ENCODE measurements around the gene PGLYRP2. TPM values are rescaled to one million over a fixed set of nuclear protein-coding genes. Genes with fewer than 3 reads are reported as not detected.
A peak's percentile ranks its signal among the peaks of the same experiment; 100 is the strongest.

The PGLYRP2 gene
- total and polyA plus RNA-seq, 2 experiments from 2014 or later, result not detected

- no peak for DNase-seq (ENCODE audit: low read depth in 1 of 2, low spot score in 1 of 2)
- Histone ChIP-seq H3K27me3 (peaks cover 37% of the 10 kb centered on the region), H3K9me3 (ENCODE audit: low read depth) (no peaks in the 10 kb centered on the region), H3K4me1 (ENCODE audit: low read depth) (no peaks in the 10 kb centered on the region), H3K36me3 (no peaks in the 10 kb centered on the region), H3K27ac (no peak overlapping the region), H3K4me3 (no peak overlapping the region)
- no peak for TF ChIP-seq CTCF (IDR thresholded peaks at IDR 0.05; ENCODE audit: low read depth, low read length)
Measured at GRCh38 chr19:15468675-15469512, 10.4 kb downstream of the PGLYRP2 start.

GRCh38 chr19:15467734-15468214 lies 11.5 kb downstream of the PGLYRP2 start:
- H3K27ac ChIP-seq, result no peak overlapping the region
- no peak for DNase-seq (ENCODE audit: low read depth in 1 of 2, low spot score in 1 of 2)
- no peaks in the 10 kb centered on the region for H3K36me3 ChIP-seq
- peaks cover 37% of the 10 kb centered on the region for H3K27me3 ChIP-seq
- TF ChIP-seq CTCF (IDR thresholded peaks at IDR 0.05; ENCODE audit: low read depth, low read length), result no peak
- no peaks in the 10 kb centered on the region for H3K9me3 ChIP-seq (ENCODE audit: low read depth)
- H3K4me3 ChIP-seq, result no peak overlapping the region
- H3K4me1 ChIP-seq (ENCODE audit: low read depth), result no peaks in the 10 kb centered on the region

GRCh38 chr19:15466851-15467733 lies 12.2 kb downstream of the PGLYRP2 start:
- Histone ChIP-seq H3K4me1 (ENCODE audit: low read depth) (no peaks in the 10 kb centered on the region), H3K27me3 (peaks cover 37% of the 10 kb centered on the region), H3K4me3 (no peak overlapping the region), H3K36me3 (no peaks in the 10 kb centered on the region), H3K9me3 (ENCODE audit: low read depth) (no peaks in the 10 kb centered on the region), H3K27ac (no peak overlapping the region)
- peak in 1 of 2 donors; percentile 88 for DNase-seq (ENCODE audit: low read depth in 1 of 2, low spot score in 1 of 2)
- TF ChIP-seq CTCF (IDR thresholded peaks at IDR 0.05; ENCODE audit: low read depth, low read length), result no peak

GRCh38 chr19:15464394-15465385 lies 14.6 kb downstream of the PGLYRP2 start, which contains the start of gene RASAL3:
Gene RASAL3, minus strand, starts transcription at chr19:15464544. Its CDS starts 186 bp downstream, at chr19:15464358.
- Histone ChIP-seq H3K27ac (no peak within 1 kb of the TSS), H3K9me3 (ENCODE audit: low read depth) (no peaks in the 10 kb centered on the region), H3K4me1 (ENCODE audit: low read depth) (no peaks in the 10 kb centered on the region), H3K4me3 (no peak within 1 kb of the TSS), H3K27me3 (peaks cover 43% of the 10 kb centered on the region), H3K36me3 (no peaks in the 10 kb centered on the region)
- DNase-seq (ENCODE audit: low read depth in 1 of 2, low spot score in 1 of 2), result peak in 1 of 2 donors; percentile 46
- no peak for TF ChIP-seq CTCF (IDR thresholded peaks at IDR 0.05; ENCODE audit: low read depth, low read length)

Data from cardiac muscle cell (in vitro differentiated cells and primary cell).